Fibroblast of skin of left quadriceps (primary cell): ENCODE measurements around the gene POP7.

Experiments
- DNase-seq, 2 experiments: peaks; one replicate each; pipeline ENCODE4 v3.0.0-alpha.2; 2013; ENCODE audit warnings: low read depth in 2 of 2

The POP7 gene

DNA sequence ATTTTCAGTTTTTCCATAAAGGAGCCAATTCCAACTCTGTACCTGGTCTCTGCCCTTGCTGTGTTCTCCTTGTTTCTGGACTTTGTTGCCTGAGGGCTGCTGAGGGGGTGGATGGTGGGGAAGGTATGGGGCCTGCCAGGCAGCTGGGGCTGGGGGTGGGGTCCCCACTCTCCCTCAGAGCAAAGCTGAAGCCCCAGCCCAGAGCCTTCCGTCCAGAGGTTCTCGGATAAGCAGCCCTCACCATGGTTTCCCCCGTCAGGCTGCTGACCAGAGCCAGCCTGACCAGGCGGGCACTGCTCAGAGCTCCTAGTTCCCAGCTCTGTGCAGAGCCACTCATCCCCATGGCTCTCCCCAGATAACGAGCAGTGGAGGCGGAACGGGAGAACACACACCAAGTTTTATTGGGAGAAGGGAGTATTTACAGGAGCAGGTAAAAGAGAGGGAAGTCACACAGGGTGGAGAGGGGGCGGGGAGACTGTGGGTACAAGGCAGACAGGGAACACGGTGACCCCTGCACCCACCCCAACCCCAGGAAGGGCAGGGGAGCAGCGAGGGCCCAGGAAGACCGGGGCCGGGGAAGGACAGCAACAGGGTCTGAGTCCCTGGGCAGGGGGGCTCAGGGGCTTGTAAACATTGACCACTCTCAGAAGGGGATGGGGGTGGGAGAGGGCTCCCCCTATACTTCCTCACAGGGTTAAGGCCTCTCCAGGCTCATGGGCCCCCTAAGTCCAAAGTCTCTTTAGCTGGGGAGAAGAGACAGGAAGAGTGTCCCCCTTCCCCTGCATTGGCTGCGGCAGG, 26.6 kb upstream of the POP7 start:
- no peak for DNase-seq

DNA sequence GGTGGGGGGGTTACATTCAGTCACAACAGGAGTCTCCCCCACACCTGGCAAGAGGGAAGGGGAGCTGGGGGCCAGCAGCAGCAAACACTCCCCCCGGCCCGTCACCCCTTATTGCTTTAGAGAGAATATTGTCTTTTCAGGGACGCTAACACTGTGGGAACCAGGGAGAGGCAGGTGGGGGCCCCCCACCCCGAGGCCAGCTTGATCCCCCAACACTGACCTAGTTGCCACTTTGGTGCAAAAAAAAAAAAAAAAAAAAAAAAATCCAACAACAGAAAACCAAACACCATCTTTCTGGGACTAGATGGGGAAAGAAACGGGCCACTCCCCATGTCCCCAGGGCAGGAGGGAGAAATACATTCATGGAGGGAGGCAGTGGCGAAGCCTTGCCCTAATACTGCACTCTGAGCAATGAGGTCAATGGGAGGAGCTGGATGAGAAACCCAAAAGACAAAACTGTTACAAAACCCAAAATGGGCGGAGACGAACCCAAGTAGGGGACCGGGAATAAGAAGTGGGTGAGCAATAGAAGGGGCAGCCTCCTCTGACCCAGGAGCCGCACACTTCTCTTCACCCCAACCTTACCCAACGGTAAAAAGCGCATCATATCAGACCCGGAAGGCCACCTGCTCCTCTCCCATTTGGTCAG, 25.9 kb upstream of the POP7 start:
- DNase-seq, result no peak

DNA sequence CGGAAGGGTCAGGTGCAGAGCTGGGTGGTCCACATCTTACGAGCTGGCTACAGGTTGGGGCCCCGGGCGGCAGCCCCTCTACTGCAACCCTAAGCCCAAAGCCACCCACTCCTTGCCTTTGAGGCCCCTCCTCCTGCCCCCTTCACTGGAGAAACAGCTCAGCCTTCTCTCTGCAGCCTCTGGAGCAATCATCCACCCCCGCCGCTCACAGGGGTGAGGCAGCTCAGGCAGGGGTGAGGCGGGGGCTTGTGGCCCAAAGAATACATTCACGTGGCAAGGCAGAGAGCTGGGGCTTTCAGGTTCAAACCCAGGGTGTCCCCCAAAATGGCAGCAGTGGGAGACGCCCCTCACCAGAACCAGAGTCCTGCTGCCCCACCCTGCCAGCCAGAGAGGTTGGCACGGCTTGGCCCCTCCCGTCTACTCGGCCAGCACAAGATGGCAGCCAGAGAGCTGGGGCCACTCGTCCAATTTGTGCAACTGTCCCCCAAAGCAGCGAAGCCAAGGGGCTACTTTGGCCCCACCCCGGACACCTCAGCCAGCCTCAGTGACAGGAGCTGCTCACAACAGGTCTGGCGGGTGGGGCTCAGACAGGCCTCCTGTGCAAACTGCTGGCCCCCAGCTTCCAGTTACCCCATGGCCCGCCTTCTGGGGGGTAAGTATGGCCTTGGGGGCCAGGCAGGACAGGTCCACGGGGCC, 25.2 kb upstream of the POP7 start:
- no peak for DNase-seq

DNA sequence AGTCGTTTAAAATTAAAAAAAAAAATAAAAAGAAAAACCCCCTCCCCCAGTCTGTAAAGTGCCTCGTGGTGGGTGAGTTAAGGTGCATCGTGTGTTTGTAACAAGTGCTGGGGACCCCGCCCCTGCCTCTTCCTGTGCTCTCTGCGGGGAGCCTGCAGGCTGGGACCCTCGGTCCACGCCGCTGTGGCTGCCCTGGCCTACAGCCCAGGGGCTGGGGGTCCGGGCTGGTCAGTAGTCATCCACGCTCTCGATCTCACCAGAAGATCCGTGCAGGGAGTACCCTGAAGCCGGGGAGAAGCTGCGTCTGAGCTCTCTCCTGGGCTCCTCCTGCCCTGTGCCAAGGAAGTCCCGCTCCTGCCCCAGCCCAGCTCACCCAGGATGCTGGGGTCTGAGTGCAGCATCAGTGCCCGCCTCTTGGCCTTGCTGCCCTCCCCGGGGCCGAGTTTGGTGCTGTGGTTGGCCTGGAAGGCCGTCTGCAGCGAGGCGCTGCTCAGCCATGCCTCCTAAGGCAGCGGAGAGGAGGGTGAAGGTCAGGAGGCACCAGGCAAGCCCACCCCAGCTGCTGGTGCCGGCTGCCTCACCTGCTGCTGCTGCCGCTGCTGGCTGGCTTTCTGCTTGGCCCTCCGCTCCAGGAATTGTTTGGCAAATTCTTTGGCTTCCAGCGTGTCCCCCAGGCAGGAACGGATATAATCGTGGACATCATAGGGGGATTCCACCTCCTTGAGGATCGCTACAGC, 24.3 kb upstream of the POP7 start:
- no peak for DNase-seq

DNA sequence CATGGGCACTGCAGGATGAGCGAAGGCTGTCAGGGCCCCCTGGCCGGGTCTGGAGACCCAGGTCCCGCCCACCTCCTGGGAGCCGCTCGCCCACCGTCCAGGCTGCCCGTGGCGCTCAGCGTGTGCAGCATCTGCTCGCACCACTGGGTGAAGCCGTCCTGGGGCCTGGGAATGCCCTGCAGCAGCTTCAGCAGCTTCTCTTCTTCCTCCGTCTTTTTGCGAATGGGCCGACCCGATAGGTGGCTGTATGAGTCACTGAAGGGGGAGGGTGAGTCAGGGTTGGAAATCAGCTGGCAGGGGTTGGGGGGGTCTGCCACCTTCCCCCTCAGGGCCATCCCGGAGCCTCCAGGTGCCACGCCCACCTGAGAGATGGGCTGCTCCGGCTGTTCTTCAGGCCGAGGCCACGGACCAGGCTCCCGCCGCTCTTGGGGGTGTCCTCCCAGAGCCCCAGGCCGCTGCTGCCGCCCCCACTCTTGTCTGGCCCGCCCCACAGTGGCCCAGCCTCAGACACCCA, 23.6 kb upstream of the POP7 start:
- no peak for DNase-seq

DNA sequence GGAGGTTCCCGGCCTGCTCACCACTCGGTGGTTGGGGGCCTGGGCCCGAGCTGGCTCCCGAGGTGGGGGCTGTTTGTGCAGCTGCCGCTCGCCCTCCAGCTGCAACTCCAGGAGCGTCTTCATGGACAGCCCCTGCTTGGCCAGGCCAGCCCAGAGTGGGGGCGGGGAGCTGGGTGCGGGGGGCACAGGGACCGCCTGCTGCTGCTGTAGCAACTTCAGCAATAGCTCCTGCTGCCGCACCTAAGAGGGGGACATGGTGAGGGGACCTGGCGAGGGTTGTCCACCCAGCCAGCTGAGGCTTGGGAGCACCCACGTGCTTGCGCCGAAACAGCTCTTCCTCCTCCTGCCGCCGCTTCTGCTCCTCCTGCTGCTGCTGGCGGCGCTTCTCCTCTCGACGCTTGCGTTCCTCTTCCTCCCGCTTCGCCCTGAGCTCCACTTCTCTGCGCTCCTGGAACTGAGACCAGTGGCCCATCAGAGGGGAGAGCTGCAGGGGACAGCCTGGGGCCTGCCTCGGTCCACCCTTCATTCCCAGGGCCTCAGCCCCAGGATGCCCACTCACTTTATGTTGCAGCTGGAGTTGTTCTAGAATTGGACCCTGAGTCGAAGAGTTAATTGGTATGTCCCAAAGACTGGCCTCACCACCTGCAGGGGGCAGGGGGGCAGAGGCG, 22.8 kb upstream of the POP7 start:
- no peak for DNase-seq

DNA sequence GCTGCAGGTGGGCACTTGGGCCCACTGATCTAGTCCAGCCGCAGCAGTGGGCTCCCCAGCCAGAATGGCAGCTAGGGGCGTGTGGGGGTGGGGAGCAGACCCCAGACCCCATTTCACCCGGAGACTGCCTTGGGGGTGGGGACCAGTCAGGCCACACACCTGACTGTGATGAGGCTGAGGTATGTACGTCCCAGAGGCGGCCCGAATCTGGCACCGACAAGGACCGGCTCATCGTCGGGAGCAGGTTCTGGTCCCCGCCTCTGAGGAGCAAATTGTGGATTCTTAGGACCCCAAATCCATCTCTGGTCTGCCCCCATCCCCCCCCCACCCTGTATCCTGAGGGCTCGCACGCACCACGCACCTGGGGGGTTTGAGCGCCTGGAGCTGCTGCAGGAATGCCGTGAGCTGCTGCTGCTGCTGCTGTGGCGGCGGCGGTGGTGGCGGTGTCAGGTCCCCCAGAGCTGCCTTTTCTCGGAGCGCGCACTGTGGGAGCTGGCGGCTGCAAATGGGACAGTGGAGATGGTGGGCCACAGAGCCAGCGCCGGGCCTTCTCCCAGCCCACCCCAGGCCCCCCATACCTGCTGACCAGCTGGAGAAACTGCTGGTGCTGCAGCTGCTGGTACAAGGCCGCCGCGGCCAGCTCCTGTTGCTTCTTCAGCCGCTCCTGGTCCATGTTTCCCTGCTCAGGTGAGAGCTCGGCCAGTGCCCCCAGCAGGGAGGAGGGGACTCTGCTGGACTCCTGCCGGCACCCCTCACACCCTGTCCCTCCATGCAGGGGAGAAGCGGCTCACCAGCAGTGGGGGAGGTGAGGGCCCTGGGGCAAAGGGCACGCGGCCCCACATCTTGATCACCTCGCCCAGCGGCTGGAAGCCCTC, 22.0 kb upstream of the POP7 start:
- no peak for DNase-seq

DNA sequence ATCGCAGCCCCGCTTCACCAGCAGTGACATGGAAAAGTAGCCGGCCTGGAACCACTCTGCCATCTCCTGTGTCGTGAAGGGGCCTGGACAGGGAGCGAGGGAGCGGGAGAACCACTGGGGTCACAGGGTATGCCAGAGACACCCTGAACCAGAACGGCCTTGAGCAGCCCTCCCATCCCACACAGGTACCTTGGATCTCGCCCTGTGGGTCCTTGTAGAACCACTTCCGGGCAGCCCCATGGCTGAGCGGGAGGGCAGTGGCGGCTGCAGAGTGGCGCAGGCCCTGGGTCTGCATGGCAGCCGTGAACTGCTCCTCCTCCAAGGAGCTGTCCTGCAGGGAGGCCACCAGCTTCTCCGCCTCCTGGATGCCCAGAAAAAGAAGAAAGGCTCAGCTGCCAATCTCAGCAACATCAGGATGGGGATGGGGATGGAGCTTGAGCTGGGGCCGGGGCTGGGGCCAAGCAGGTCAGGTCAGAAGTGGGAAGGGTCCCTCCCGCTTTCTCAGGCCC, 21.3 kb upstream of the POP7 start:
- no peak for DNase-seq

DNA sequence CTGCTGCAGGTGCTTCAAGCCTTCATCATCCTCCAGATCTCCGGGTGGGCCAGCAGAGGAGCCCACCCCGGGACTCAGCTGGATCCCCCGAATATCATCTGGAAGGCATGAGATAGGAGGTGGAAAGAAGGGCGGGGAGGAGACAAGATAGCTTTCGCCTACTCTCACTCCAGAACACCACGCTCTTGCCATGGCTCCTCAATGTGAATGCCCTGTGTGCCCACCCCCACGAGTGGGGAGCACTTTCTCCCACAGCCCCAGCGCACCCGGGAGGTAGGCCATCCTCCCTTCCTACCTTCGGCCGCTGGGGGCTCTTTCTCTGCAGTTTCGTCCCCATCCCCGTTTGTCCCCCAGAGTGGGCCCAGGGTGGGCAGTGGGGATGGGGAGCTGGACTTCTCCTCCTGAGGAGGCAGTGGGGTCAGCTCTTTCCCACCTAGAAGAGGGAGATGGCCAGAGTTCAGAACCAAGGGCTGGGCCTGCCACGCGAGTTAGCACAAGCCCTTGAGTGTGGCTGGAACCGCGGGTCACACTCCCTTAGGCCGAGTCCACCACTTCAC, 20.8 kb upstream of the POP7 start:
- DNase-seq, result no peak

DNA sequence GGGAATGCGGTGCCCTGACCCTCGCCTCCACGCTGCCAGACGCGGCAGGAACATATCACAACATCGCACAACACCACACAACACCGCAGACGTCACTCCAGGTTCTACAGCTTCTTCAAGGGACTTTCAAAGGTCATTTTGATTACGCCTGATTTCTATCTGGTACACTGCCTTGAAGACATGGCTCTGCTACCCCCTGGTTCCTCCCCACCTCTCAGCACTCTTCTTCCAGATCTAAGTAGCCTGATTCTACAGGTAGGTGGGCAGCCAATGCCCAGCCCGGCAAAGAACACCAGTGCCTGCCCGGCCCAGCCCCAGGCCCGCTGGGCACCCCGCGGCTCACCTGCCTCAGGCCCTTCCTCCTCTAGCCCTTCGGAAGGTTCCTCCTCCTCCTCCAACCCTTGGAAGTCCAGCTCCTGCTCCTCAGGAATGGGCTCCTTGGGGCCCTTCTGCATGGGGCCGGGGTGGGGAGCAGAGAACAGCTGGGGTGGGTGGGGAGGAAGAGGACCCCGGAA, 20.2 kb upstream of the POP7 start:
- no peak for DNase-seq

DNA sequence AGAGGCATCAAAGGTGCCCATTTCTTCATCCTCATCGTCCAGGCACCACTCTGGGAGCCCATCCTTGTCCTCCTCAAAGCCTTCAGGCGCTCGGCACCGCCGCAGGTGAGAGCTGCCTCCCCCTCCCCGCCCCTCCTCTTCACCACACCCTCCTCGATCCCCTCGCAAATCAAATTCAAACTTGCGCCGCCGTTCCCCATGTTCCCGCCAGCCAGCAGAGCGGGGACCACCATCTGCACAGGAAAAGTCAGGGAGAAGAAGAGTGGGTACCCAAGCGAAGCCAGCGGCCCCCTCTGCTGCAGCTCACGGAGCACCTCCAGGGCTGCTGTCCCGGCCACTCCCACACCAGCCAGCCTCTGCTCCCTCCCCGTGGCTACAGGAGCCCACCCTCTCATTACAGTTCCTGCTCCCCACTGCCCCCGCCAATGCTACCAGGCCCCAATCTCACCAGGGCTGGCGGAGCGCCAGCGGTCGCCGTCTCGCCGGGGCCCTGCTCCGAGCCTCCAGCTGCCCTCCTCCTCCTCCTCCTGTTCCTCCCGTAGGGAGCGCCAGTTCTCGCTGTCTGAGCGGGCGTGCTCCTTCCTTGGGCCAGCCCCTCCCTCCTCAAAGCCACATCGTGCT, 19.6 kb upstream of the POP7 start:
- DNase-seq, result no peak

DNA sequence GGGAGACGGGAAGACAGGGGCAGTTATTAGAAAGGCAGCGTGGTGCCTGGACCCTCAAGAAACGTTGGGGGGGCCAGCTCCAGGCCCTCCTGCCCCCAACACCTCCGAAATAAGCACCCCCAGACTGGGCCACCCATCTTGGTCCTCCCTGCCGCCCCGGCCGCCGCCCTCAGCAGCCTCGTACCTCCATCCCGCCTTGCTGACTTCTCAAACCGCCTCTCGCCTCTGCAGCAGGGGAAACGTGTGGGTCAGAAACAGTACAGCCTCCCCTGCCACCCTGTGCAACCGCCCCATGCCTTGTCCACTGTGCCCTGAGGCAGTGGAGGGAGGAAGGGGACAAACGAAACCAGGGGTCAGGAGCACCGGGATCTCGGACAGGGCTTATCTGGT, 19.1 kb upstream of the POP7 start:
- no peak for DNase-seq

DNA sequence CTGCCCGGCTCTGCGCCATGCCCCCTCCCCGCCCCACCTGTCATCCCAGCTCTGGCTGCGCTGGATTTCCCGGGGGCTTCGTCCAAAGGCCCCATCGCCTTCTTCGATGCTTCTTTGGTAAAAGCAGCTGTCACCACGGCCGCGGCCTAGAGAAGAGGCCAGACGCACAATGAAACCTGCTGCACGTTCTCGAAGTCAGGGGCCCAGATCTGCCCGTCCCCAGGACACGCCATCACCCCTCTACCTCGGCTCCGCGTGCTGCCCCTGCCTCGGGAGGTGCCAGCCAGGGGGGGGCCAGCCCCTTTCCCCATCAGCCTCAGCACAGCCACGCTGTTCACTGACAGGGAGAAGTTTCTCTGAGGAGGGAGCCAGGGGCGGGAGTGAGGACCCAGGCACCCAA, 18.7 kb upstream of the POP7 start:
- no peak for DNase-seq

DNA sequence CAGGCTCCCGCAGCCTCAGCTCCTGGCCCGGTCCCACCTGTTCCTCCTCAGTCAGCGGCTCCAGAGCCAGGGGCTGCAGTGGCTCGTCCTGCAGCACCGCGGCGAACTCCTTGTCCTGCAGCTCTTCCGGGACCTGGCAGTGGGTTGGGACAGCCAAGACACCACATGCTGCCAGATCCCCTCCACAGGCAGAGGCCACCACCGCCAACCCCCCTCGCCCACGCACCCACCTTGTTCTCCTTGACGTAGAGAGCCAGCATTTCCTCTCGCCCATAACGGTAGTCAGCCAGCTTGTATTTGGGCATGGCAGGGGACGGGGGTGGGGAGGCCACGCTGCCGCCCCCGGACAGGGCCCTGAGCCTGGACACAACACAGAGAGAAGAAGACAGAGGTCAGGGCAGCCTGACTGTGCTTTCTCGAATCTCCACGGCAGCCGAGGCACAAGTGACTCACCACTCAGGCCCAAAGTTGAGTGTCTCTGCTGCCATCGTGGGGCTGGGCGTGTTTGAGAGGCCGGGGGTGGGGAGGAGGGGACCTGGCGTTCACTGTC, 18.1 kb upstream of the POP7 start:
- no peak for DNase-seq

DNA sequence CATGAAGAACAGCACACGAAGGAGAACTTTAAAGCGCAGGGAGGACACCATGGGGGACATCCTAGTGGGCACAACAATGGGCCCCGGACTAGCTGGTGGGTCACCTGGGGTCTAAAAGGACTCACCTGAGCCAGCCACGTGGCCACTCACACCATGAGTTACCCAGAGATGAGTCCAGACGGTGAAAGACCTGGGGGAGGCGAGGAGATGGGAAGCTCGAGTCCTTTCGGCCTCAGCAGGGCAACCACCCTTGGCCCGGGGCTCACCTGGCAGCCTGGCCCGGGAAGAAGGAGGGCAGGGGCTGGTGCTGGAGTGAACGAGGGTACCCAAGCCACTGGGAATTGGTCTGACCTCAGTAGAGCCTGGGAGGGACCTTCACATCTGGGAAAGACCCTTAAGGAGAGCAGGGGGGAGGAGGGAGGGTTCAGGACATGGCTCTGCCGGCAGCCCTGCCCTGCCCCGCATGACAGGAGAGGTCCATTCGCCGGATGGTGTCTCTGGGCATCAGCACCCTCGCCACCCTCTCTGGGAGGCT, 17.5 kb upstream of the POP7 start:
- DNase-seq, result no peak

DNA sequence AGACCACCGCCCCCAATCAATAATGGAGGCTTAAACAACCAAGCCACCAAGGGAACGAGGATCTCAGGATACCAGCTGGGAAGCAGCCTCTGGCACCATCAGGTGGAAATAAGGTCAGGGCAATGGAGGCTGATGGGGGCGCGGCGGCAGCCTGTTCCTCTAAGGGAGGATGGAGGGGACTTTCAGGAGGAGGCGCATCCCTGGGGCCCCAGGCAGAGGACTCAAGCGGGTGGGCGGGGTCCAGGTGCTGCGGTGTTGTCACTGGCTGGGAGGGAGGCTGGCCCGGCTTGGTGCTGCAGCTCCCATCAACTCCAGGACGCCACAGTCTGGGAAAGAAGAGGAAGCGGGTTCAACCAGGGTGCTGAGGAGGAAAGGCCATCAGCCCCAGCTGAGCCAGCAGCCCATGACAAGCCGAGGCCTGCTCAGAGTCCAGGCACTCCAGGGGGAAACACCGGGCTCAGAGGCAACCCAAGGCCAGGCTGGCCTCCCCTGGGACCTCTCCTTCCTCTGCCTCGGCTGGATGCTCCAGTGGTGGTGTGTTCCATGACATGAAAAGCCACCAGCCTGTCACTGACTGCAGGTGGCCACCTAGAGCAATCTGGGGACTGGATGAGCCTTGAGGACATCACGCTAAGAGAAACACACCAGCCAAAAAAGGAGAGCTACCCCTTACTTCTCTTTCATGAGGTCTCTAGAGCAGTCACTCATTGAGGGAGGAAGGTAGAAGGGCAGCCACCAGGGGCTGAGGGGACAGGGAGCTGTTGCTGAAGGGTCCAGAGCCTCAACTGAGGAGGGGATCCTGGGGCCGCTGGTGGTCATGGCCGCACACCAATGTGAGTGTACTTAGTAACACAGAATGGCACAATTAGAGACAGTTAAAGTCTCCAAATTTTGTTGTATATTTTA, 16.4 kb upstream of the POP7 start:
- no peak for DNase-seq

DNA sequence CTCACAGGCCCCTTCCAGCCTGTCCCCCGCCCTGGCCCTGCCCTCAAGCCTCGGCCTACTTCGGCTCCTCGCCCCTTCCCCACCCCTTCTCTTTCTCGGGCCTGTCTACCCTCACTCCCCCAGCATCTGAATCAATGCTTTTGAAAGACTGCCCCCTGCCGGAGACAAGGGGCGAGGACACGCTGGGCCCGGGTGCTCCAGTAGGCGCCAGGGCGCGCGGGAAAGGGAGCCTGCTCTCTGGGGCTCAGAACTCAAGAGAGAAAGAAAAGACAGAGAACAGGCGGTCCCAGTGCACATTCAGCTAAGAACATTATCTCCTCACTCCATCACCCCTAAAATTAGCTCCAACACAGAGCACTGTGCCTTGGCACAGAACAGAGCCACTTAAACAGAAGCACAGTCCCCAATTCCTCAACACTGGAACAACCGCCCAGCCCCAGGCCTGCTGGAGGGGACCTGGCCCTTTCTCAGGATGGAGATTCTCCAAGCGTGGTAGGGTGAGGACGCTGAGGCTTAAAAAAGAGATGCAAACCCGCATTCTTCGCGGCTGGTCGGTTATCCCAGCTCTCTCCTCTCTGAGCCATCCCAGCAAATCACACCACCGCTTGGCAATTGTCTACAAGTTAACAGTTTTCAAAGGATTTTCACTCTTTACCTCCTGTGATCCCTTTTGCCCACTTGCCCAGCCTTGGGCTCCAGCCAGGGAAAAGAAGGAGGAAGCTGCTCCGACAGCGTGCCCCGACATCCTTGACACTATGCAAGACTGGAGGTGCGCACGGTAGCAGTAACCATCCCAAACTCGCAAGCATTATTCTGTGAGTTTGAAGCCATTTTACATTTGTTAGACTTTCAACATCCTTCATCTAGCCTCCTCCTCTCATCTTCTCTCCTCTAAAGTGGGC, 14.0 kb upstream of the POP7 start:
- peak; percentile 32 to 41 for DNase-seq
